SU-DHL-6 (cell line): ENCODE measurements around the gene NCF4.

Source experiments
- H2AFZ ChIP-seq: fragments of 200-600 bp; sonication (generic); 2 replicates; pipeline ENCODE4 v1.6.1; 2014; ENCODE audit warnings: low read depth, mild to moderate bottlenecking, moderate library complexity, mixed read lengths, antibody characterized with exemption, low read length; ENCODE audit not compliant: severe bottlenecking
- H3F3A ChIP-seq: fragments of 200-600 bp; shearing (Covaris generic); 2 replicates; pipeline ENCODE4 v1.6.0; 2016; ENCODE audit warnings: antibody characterized with exemption, mild to moderate bottlenecking; ENCODE audit not compliant: insufficient read depth
- H3K27ac ChIP-seq: fragments of 200-600 bp; sonication (generic); 2 replicates; pipeline ENCODE4 v1.5.1; 2016; ENCODE audit warnings: low read depth, mild to moderate bottlenecking, low read length, moderate library complexity, mixed read lengths
- H3K27me3 ChIP-seq: fragments of 200-600 bp; sonication (generic), shearing (Covaris generic); 2 replicates; pipeline ENCODE4 v1.6.0; 2014; ENCODE audit warnings: mild to moderate bottlenecking, low read length
- H3K36me3 ChIP-seq: fragments of 200-600 bp; sonication (generic); 2 replicates; pipeline ENCODE4 v1.6.1; 2014; ENCODE audit warnings: mild to moderate bottlenecking, low read length, mixed read lengths
- H3K4me2 ChIP-seq: fragments of 300-600, 200-600 bp; shearing (Covaris generic), sonication (generic); 2 replicates; pipeline ENCODE4 v1.6.0; 2014; ENCODE audit warnings: low read length, low read depth, mild to moderate bottlenecking; ENCODE audit not compliant: poor library complexity, severe bottlenecking
- H3K4me3 ChIP-seq: fragments of 200-600 bp; sonication (generic); 2 replicates; pipeline ENCODE4 v1.5.1; 2014; ENCODE audit warnings: antibody characterized with exemption, low read length, mild to moderate bottlenecking, mixed read lengths; ENCODE audit not compliant: insufficient read depth, poor library complexity, severe bottlenecking
- H3K79me2 ChIP-seq: fragments of 200-600 bp; sonication (generic); 2 replicates; pipeline ENCODE4 v1.6.1; 2014; ENCODE audit warnings: mild to moderate bottlenecking, low read length, moderate library complexity; ENCODE audit not compliant: insufficient read depth
- H3K9ac ChIP-seq: fragments of 200-600 bp; sonication (generic); 2 replicates; pipeline ENCODE4 v1.7.0; 2014; ENCODE audit warnings: mild to moderate bottlenecking, low read length
- H3K9me2 ChIP-seq: fragments of 200-600 bp; sonication (generic); replicated peaks from 2 replicates; pipeline ENCODE4 v1.6.1; 2014; ENCODE audit warnings: low read length; ENCODE audit not compliant: insufficient read depth
- H3K9me3 ChIP-seq: fragments of 200-600 bp; sonication (generic); 2 replicates; pipeline ENCODE4 v1.6.1; 2014; ENCODE audit warnings: low read length, mixed read lengths; ENCODE audit not compliant: insufficient read depth
- H4K20me1 ChIP-seq: fragments of 200-600 bp; sonication (generic); 2 replicates; pipeline ENCODE4 v1.6.1; 2014; ENCODE audit warnings: low read depth, mild to moderate bottlenecking, antibody characterized with exemption, low read length, moderate library complexity, mixed read lengths
- CTCF ChIP-seq: fragments of 200-600 bp; sonication (generic); IDR thresholded peaks from one replicate; pipeline ENCODE4 v1.5.1; 2017; ENCODE audit warnings: antibody characterized with exemption, mild to moderate bottlenecking, low read length, moderate library complexity; ENCODE audit not compliant: insufficient read depth, poor library complexity, severe bottlenecking
- EZH2phosphoT487 ChIP-seq: fragments of 200-600 bp; sonication (generic), shearing (Covaris generic); conservative IDR thresholded peaks from 2 replicates; pipeline ENCODE4 v1.6.1; 2018; ENCODE audit warnings: mild to moderate bottlenecking, antibody characterized with exemption, low read length, moderate library complexity, mixed read lengths

Gene NCF4

GRCh38 chr22:36875741-36876140 lies 14.9 kb downstream of the NCF4 start:
- TF ChIP-seq CTCF (no peak), EZH2phosphoT487 (no peak)
- Histone ChIP-seq H3K27me3 (no peaks in the 10 kb centered on the region), H3K9me2 (no peaks in the 10 kb centered on the region), H3K9me3 (no peaks in the 10 kb centered on the region), H3K9ac (no peak overlapping the region), H2AFZ (no peak overlapping the region), H3K27ac (no peak overlapping the region), H3K4me2 (no peak overlapping the region), H3K36me3 (no peaks in the 10 kb centered on the region), H3K79me2 (no peaks in the 10 kb centered on the region), H4K20me1 (no peaks in the 10 kb centered on the region), H3K4me3 (no peak overlapping the region), H3F3A (no peaks in the 10 kb centered on the region)

- Histone ChIP-seq H3F3A (no peaks in the 10 kb centered on the region), H3K36me3 (no peaks in the 10 kb centered on the region), H2AFZ (no peak overlapping the region), H3K9me3 (peaks cover 9% of the 10 kb centered on the region; the same call in 1 of the 2 replicates), H3K27ac (no peak overlapping the region), H3K27me3 (no peaks in the 10 kb centered on the region), H3K9ac (no peak overlapping the region), H3K4me3 (no peak overlapping the region), H4K20me1 (no peaks in the 10 kb centered on the region), H3K9me2 (no peaks in the 10 kb centered on the region), H3K4me2 (no peak overlapping the region), H3K79me2 (no peaks in the 10 kb centered on the region)
- TF ChIP-seq EZH2phosphoT487 = no peak
- no peak for TF ChIP-seq CTCF
Observed at GRCh38 chr22:36879775-36880174, 19.0 kb downstream of the NCF4 start.

- Histone ChIP-seq H3K9me3 (peaks cover 9% of the 10 kb centered on the region; the same call in 1 of the 2 replicates), H3K27me3 (no peaks in the 10 kb centered on the region), H3K9ac (no peak overlapping the region), H4K20me1 (no peaks in the 10 kb centered on the region), H3K4me2 (no peak overlapping the region), H3K9me2 (no peaks in the 10 kb centered on the region), H3K36me3 (no peaks in the 10 kb centered on the region), H3K4me3 (no peak overlapping the region), H2AFZ (no peak overlapping the region), H3K27ac (no peak overlapping the region), H3F3A (no peaks in the 10 kb centered on the region), H3K79me2 (no peaks in the 10 kb centered on the region)
- no peak for TF ChIP-seq EZH2phosphoT487
- no peak for TF ChIP-seq CTCF
Observed at GRCh38 chr22:36881504-36882245, 20.9 kb downstream of the NCF4 start.
